Natural killer cell (primary cell): Measurements from ENCODE around the gene MDH1B. TPM values are rescaled to one million over a fixed set of nuclear protein-coding genes. Genes with fewer than 3 reads are reported as not detected.

Experiments used
- ATAC-seq, 3 donors: fragments of 150-1000 bp in 2 of 3; fragments of 200-7000 bp in 1 of 3; cut with Tn5 transposase; 1 replicate in 1 of 3; 2 replicates in 2 of 3; pipeline ENCODE4 v1.10.0; 2021; ENCODE audit warnings: mild to moderate bottlenecking in 2 of 3, moderate library complexity in 2 of 3
- DNase-seq, 2 donors: peaks; one replicate each; pipeline versions ENCODE4 v3.0.0 to v3.0.0-alpha.2; 2013 to 2021; ENCODE audit warnings: mixed read lengths in 1 of 2
- H3K27ac ChIP-seq: one replicate; pipeline ENCODE4 v1.5.1; 2013; ENCODE audit warnings: mild to moderate bottlenecking, low read length
- H3K27me3 ChIP-seq: one replicate; pipeline ENCODE4 v1.6.1; 2013; ENCODE audit warnings: low read length; ENCODE audit not compliant: control insufficient read depth, insufficient read depth
- H3K36me3 ChIP-seq: one replicate; pipeline ENCODE4 v1.6.1; 2013; ENCODE audit warnings: low read length; ENCODE audit not compliant: control insufficient read depth, insufficient read depth
- H3K4me1 ChIP-seq: one replicate; pipeline ENCODE4 v1.6.1; 2013; ENCODE audit warnings: low read length; ENCODE audit not compliant: control insufficient read depth, insufficient read depth
- H3K4me3 ChIP-seq: one replicate; pipeline ENCODE4 v1.5.1; 2013; ENCODE audit warnings: low read length
- H3K9me3 ChIP-seq: one replicate; pipeline ENCODE4 v1.6.1; 2013; ENCODE audit warnings: low read length; ENCODE audit not compliant: control insufficient read depth, insufficient read depth
- H3K27ac Mint-ChIP-seq, 2 donors: one replicate each; pipeline ENCODE4 v1.8.0; 2022; ENCODE audit warnings: mild to moderate bottlenecking in 2 of 2, mixed read lengths in 2 of 2, moderate library complexity in 1 of 2
- H3K27me3 Mint-ChIP-seq, 2 donors: one replicate each; pipeline ENCODE4 v1.8.0; 2022; ENCODE audit warnings: low read depth in 2 of 2, mixed read lengths in 2 of 2
- H3K36me3 Mint-ChIP-seq: one replicate; pipeline ENCODE4 v1.8.0; 2022; ENCODE audit warnings: mixed read lengths
- H3K4me1 Mint-ChIP-seq, 2 donors: one replicate each; pipeline ENCODE4 v1.8.0; 2022; ENCODE audit warnings: mixed read lengths in 2 of 2
- H3K4me3 Mint-ChIP-seq: one replicate; pipeline ENCODE4 v1.8.0; 2022; ENCODE audit warnings: mild to moderate bottlenecking, moderate library complexity, mixed read lengths
- H3K9me3 Mint-ChIP-seq, 2 donors: one replicate each; pipeline ENCODE4 v1.8.0; 2022; ENCODE audit warnings: mixed read lengths in 2 of 2
- WGBS: methylation state at CpG from one replicate; pipeline ENCODE4 v1.1.7; 2013; ENCODE audit warnings: missing lambda C conversion rate; ENCODE audit not compliant: insufficient coverage; 5-methylcytosine and 5-hydroxymethylcytosine counted together
- intact Hi-C: fragments of 100-400 bp; cut with micrococcal nuclease; formaldehyde crosslinking; loops from one replicate; pipeline ENCODE4 v1.14.2; 2022
- total RNA-seq, 4 donors: library from RNA; stranded (reverse); fragments of 120-200 nt in 1 of 4; gene quantifications; one replicate each; pipeline versions ENCODE4 v1.2.3 to v1.2.4, GENCODE V29; 2013 to 2022
- TF ChIP-seq, protein P1 (sequence below): fragments of 200-600 bp; IDR thresholded peaks from one replicate; pipeline ENCODE4 v1.8.0; 2022; ENCODE audit warnings: antibody characterized with exemption

The MDH1B gene
- total RNA-seq, 3 donors from 2014 or later (not counting 1 experiment from before 2014, with no cell fraction given): not detected

GRCh38 chr2:206707164-206707701 is 57.9 kb downstream of the MDH1B start:
- TF ChIP-seq, protein P1, sequence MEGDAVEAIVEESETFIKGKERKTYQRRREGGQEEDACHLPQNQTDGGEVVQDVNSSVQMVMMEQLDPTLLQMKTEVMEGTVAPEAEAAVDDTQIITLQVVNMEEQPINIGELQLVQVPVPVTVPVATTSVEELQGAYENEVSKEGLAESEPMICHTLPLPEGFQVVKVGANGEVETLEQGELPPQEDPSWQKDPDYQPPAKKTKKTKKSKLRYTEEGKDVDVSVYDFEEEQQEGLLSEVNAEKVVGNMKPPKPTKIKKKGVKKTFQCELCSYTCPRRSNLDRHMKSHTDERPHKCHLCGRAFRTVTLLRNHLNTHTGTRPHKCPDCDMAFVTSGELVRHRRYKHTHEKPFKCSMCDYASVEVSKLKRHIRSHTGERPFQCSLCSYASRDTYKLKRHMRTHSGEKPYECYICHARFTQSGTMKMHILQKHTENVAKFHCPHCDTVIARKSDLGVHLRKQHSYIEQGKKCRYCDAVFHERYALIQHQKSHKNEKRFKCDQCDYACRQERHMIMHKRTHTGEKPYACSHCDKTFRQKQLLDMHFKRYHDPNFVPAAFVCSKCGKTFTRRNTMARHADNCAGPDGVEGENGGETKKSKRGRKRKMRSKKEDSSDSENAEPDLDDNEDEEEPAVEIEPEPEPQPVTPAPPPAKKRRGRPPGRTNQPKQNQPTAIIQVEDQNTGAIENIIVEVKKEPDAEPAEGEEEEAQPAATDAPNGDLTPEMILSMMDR: no peak
- no peaks in the 10 kb centered on the region for H3K4me1 ChIP-seq
- ATAC-seq: no peak

GRCh38 chr2:206701952-206702605 is 63.0 kb downstream of the MDH1B start:
- DNase-seq (no peak), ATAC-seq (no peak)
- H3K4me3 Mint-ChIP-seq: no peak overlapping the region
- H3K9me3 Mint-ChIP-seq: no peaks in the 10 kb centered on the region
- H3K36me3 Mint-ChIP-seq: no peaks in the 10 kb centered on the region
- Histone ChIP-seq H3K27me3 (peaks cover 3% of the 10 kb centered on the region), H3K9me3 (no peaks in the 10 kb centered on the region), H3K4me3 (no peak overlapping the region), H3K36me3 (no peaks in the 10 kb centered on the region), H3K27ac (no peak overlapping the region), H3K4me1 (no peaks in the 10 kb centered on the region)
- TF ChIP-seq, protein P1: no peak
- intact Hi-C loops: no loop called here
- no peaks in the 10 kb centered on the region for H3K4me1 Mint-ChIP-seq
- WGBS: 84% methylated on average over 8 of the region's 8 CpGs
- peaks cover 10 to 21% of the 10 kb centered on the region in 2 donors for H3K27me3 Mint-ChIP-seq
- H3K27ac Mint-ChIP-seq: no peak overlapping the region

More at GRCh38 chr2:206707164-206707701, 57.9 kb downstream of the MDH1B start:
- Histone ChIP-seq H3K27me3 (no peaks in the 10 kb centered on the region), H3K27ac (no peak overlapping the region), H3K9me3 (no peaks in the 10 kb centered on the region), H3K36me3 (no peaks in the 10 kb centered on the region), H3K4me3 (no peak overlapping the region)
- no peaks in the 10 kb centered on the region for H3K9me3 Mint-ChIP-seq
- H3K27ac Mint-ChIP-seq: no peak overlapping the region
- peaks cover under 1 to 12% of the 10 kb centered on the region in 2 donors for H3K27me3 Mint-ChIP-seq
- no peaks in the 10 kb centered on the region for H3K36me3 Mint-ChIP-seq
- intact Hi-C loops: no loop called here
- no peaks in the 10 kb centered on the region for H3K4me1 Mint-ChIP-seq
- WGBS: 85% methylated on average over 9 of the region's 10 CpGs
- DNase-seq: no peak
- H3K4me3 Mint-ChIP-seq: no peak overlapping the region

DNA sequence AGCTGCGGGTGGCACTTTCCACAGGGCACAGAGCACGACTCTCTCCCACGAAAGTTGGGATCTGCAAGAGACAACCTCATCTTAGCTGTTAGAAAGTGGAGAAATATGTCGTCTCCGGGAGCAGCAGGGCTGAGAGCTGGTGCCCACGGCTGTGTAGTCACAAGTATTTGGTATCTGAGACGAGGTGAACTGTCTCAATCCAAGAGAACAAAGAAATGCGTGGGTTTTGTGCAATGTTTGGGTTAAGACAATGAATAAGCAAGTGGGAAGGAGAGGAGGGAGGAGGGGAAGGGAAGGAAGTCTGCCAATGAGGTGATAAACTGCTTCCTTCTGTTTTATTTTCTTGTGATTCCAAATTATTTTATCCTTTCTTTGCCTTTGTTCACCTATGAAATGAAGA is 65.0 kb downstream of the MDH1B start:
- no peak overlapping the region for H3K4me3 ChIP-seq
- no peak for ATAC-seq
- no peak overlapping the region for H3K4me3 Mint-ChIP-seq

More for the DNA sequence above, 65.0 kb downstream of the MDH1B start:
- Histone ChIP-seq H3K27ac (no peak overlapping the region), H3K4me1 (no peaks in the 10 kb centered on the region), H3K27me3 (peaks cover 3% of the 10 kb centered on the region), H3K9me3 (no peaks in the 10 kb centered on the region), H3K36me3 (no peaks in the 10 kb centered on the region)
- no peaks in the 10 kb centered on the region for H3K9me3 Mint-ChIP-seq
- no peaks in the 10 kb centered on the region for H3K36me3 Mint-ChIP-seq
- WGBS: under 1% methylated on average over 8 of the region's 8 CpGs
- intact Hi-C loops: no loop called here
- H3K27ac Mint-ChIP-seq: no peak overlapping the region
- no peaks in the 10 kb centered on the region for H3K4me1 Mint-ChIP-seq
- TF ChIP-seq, protein P1: no peak
- no peak for DNase-seq
- H3K27me3 Mint-ChIP-seq: peaks cover 14 to 21% of the 10 kb centered on the region in 2 donors
